GM18873 (cell line): ENCODE measurements around the gene BTBD9.

Source experiments
- ATAC-seq: cut with Tn5 transposase; IDR thresholded peaks from one replicate; pipeline ENCODE4 v1.9.1; 2021; ENCODE audit warnings: mild to moderate bottlenecking, moderate library complexity, moderate number of reproducible peaks; ENCODE audit not compliant: unreplicated experiment, low FRiP score

BTBD9 gene

DNA sequence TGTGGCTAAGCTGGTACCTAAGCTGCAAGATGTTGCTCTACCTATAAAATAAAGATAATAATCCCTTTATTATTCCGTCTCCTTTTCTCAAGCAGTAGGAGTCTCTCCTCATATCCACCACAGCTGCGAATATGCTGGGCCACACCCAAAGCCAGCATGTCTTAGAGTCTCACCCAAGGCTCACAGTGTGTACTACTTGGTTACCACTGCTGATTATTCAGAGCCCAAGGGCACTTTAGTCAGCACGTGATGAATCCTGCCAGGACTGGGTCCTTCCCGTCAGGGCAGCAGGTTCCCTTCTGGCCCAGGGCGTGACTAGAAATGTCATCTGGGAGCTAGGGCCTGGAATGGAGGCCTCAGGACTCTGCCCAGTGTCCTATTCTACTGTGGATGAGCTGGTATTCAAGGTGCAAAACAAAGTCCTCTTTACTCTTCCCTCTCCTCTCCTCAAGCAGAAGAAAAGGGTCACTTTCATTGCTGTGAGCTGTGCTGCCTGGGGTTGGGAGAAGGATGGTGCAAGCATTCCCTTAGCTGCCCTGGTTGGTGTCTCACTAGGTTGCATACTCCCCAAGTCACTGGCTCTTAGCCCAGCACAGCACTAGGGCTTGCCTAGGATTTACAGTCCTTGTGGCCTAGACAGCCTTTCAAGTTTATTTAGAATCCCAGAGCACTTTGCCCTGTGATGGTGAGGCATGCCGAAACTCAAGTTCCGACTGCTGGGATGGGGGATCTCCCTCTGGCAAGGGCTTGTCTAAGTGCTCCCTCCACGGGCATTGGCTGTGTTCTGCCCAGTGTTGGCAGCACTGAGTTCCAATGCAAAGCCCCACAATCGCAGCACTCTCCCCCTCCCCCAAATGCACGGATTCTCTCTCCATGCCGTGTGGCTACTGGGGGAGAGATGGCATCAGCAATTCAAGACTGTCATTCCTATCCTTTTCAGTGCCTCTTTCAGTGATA lies 320.2 kb downstream of the BTBD9 start:
- ATAC-seq: no peak

DNA sequence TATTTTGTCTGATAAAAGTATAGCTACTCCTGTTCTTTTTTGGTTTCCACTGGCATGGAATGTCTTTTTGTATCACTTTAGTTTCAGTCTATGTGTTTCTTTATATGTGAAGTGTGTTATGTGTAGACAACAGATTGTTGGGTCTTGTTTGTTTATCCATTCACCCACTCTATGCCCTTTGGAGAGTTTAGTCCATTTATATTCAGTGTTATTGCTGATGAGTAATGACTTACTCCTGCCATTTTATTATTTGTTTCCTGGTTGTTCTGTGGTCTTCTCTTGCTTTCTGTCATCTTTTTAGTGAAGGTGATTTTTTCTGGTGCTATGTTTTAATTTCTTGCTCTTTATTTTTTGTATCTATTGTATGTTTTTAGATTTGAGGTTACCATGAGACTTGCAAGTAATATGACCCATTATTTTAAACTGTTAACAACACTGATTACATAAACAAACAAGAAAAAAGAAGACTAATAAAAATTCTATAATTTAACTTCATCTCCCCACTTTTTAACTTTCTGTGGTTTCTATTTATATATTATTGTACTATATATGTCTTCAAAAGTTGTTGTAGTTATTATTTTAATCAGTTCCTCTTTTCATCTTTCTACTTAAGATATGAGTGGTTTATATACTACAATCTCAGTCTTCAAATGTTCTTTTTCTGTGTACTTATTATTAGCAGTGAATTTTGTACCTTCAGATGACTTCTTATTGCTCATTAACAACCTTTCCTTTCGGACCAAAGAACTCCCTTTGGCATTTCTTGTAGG lies 323.4 kb downstream of the BTBD9 start:
- ATAC-seq: no peak

DNA sequence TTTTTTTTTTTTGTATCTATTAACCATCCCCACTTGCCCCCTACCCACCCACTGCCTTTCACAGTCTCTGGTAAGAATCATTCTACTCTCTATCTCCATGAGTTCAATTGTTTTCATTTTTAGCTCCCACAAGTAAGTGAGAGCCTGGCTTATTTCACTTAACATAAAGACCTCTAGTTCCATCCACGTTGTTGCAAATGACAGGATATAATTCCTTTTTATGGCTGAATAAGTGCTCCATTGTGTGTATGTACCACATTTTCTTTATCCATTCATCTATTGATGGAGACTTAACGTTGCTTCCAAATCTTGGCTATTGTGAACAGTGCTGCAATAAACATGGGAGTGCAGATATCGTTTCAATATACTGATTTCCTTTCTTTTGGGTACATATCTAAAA lies 328.5 kb downstream of the BTBD9 start:
- ATAC-seq: no peak

DNA sequence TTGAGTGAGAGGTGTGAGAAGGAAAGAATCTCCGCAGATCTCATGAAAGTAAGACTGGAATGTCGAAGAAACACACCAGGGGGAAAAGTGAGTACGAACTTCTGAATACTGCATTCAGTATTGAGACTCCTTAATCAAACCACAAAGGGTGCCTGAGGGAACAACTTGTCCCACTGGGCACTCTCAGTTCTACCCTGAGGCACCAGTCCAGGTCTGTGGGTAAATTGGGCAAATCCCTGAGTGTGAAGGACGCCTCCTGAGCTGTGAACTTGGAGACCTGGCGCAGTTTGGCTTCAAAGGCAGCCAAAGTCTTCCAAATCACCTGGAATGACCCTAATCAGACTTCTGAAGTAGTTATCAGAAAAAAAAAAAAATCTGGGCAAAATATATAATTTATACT lies 329.7 kb downstream of the BTBD9 start:
- ATAC-seq: no peak

DNA sequence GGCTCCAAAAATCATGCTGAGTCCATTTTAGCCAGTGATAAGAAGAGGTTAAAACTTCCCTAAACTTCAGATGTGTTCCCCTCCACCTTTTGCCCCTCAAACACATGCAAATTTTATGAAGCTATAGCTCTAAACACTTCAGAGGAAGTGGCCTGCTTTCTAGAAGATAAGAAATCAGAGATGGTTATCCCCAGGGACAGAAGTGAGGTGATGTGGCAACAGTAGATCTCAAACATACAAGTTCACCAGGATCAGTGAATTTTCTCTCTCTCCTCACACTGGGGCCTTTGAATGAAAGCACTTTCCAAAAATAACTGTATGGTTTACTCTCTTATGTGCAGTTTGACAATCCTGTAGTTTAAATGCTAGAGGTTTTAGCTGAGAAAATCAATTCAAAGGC lies 332.0 kb downstream of the BTBD9 start:
- peak; percentile 67 for ATAC-seq

DNA sequence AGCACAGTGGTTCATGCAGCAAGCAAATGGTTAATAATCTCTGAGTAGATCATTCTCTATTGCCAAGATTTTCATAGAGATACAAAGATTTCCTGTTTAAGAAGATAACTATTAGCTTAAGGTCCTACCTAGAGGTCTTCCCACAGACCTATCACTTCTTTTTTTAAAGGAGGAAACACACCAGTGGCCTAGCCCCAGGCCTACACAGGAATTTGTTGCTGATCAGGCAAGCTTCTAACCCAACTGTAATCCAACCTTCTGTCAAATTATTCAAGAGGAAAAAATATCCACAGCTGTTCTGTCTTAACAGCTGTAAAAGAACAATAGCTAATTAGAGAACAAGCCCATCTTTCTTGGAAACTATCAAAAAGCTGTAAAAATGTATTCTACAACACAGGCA lies 332.8 kb downstream of the BTBD9 start:
- ATAC-seq: peak; percentile 49

DNA sequence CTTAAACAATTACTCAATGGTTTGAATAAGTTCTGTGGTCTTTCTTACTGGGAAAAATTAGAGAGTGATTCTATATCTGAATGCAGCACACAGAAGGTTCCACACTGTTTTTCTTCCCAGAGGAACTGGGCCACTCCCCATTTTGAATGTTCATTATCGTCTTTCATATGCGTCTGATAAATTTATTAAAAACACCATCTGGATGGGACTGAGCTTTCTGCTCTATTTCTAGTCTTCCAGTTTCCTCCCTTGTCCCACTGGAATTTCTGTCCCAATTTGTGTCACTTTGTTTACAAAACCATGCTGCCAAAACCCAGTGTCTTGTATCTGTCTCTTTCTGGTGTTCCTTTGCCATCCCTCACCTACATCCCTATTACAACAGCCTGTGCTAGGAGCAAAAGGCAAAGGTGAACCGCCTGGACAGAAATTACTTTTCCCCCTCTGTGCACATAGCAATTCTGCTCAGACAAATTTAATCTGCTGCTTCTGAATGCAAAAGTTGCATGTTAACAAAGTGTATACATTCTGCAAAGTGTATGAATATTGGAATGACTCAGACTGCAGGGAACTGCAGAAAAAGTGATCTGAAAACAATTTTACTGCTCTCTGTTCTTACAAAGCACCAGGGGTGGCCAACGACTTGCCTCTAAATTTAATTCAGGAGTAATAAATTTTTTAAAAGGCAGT lies 333.6 kb downstream of the BTBD9 start:
- ATAC-seq: peak; percentile 35

DNA sequence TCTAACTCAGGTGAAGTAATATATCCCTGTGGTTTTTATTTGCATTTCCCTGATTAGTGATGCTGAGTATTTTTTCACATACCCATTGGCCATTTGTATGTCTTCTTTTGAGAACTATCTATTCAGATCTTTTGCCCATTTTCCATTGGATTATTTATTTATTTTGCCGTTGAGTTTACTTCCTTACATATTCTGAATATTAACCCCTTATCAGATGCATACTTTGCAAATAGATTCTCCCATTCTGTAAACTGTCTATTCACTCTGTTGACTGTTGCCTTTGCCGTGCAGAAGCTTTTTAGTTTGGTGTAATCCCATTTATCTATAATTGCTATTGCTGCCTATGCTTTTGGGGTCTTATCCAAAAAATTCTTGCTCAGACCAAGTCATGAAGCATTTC lies 336.9 kb downstream of the BTBD9 start:
- no peak for ATAC-seq

DNA sequence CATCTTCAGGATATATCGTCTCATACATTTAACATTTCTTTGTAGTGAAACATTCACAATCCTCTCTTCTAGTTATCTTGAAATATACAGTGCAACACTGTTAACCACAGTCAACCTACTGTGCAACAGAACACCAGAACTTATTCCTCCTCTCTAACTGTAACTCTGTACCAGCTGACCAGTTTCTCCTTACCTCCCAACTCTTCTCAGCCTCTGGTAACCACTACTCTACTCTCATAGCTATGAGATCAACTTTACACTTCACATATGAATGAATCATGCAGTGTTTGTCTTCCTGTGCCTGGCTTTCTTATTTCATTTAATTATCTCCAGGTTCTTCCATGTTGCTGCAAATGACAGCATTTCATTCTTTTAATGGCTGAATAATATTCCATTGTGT lies 337.6 kb downstream of the BTBD9 start:
- ATAC-seq: no peak

DNA sequence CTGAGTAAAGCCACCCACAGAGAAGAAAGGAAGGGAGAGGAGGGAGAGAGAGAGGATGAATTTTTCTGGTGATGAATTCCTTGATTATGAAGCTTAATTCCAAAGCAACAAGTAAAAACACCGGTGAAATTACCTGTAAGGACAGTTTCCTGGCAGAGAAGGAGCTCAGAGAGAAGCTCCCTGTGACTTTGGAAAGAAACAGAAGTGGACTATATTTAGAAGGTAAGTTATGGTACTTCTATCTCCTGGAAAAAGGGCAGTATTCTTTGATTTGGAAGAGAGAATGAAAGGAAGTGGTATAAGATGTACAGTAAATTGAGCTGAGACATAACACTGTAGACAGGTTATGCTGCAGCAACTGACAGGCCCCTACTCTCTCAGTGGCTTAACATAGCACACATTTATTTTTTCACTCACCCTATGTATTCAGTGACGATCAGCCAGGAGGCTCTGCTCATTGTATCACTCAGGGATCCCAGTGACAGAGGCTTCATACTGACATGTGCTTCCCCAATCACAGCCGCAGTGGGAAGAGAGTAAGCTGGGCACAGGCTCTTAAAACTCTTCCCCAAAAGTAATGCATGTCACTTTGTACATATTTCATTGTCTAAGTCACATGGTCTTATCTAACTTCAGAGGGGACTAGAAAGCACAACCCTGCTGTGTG lies 349.5 kb downstream of the BTBD9 start:
- no peak for ATAC-seq

DNA sequence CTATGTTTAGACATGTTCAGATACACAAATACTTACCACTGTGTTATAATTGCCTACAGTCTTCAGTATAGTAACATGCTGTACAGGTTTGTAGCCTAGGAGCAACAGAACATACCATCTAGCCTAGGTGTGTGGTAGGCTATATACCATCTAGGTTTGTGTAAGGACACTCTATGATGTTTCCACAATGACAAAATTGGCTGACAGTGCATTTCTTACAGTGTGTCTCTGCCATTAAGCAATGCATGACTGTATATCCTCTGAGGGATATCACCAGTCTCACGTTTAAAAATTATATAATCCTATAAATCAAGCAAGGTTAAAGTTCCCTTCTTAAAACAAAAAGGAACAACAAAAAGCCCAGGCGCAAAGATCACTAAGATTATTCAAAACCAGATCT lies 352.2 kb downstream of the BTBD9 start:
- ATAC-seq: no peak

DNA sequence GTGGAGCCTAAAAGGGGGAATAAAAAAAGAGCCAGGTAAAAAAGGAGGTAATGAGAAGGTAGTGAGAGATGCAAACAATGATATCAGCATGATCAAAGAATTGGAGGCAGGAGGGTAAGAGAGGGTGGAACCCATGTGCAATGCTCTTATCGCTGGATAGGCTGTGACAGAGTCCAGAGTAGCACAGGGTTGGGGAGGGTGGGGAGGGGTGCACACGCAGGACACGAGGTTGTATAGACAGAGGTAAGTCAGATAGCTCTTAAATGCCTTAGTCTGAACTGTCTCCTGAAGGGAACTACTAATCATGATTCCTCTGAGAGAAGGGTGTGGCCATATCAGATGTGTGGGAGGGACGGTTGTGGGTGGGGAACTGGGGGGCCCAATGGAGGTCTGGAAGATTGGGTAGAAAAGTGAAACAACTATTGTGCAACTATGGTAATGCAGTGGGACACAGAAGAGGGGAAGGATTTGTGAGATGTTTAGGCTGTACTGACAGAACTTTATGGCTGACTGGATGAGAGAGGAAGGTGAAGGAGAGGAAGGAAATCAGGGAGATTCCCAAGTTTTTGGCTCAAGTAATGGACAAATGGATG lies 354.8 kb downstream of the BTBD9 start:
- ATAC-seq: no peak

DNA sequence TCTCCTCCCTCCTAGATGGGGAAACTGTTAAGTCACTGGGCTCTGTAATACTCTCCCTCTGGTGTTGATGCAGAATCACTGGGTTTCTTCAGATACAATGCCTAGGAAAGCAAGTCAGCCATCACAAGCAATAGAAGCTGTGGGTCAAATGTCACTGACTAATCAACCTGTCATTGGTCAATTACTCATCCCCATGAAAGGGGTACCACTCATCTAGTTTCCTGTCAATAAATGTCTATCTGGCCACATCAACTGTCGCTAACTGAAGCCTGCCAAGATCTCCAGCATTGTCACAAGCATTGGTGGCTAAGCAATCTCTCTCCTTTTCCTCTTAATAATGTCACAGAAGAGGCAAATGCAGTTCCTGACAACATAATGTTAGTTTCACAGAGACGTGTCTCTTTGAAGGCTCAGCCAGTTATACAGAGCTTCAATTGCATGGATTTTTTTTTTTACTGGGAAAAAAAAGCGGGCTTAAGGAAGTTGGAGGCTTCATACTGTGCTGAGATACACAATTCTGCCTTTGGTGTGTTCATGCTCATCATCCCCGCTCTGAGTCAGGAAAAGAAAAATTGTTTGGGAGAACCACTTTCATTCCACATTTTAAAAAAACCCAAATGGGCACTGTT lies 355.9 kb downstream of the BTBD9 start:
- ATAC-seq: no peak

DNA sequence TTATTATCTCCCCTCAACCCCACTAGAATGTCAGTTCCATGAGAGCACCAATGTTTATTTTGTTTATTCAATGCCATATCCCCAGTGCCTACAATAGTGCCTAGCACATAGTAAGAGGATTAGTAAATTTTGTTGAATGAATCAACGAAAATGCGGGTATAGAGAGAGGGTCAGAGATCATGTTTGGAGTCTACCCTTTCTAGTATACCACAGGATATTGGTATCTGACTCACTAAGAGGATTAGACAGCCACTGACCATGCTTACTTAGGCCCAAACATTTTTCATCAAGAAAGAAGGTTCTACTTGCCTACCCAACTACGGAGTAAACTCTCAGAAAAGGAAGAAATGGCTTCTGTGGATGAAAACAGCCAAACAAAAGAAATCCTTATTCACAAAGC lies 356.8 kb downstream of the BTBD9 start:
- no peak for ATAC-seq

DNA sequence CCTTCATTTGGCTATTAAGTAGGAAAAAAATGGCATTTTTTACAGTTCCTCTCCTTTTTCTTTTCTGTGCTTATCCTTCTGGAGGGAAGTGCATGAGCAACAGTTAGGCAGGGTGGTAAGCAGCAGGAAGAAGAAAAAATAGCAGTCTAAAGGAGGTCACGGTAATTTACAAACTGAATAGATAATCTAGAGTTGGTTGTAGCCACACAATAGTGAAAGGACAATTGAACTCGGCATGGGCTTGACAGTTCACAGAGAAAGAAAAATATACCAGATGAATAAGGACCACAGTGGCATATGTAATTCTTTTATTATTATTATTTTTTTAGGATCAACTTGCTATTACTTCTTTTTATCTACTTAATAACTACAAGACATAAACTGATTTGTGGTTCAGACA lies 358.6 kb downstream of the BTBD9 start:
- ATAC-seq: no peak

DNA sequence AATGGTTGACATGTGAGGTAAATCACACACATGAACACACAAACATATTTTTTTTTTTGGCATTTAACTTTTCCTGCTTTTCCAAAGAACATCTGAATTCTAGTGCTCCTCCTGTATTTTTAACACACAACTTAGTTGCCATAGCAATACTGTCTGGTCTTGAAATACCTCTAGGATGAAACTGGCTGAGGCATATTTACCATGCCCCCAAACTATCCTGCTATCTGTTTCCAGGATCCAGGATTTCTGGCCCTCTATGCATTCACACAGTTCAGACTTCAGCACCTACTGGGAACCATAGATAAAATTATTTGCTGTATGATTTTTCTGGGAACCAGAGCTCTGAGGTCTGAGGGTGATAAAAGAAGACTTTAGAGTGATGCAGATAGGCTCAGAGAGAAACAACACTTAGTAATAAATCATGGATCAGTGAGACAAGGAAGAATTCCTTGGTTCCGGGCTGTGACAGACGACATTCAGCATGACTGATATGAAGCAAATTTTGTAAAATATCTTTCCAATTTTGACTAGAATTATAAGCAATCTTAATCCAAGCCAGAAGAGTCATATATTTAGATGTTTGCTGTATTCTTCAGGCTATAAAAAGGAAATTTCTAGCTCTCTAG lies 359.7 kb downstream of the BTBD9 start:
- no peak for ATAC-seq

DNA sequence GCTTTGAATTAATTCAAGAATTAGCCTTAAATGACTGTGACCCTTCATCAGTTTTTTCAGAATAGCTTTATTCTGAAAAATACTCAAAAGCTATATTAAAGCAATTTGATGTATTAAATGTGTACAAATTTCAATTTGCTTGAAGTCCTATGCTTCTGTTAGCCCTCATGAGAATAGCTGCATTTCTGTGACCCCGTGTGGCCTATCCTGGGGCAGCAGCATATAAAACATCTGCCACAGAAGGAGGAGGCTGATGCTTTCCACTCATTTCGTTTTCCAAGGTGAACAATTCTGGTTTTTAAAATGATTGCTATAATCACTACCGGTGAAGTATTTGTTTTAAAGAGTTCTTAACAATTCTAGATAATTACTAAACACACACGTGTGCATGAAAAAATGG lies 360.3 kb downstream of the BTBD9 start:
- ATAC-seq: no peak

DNA sequence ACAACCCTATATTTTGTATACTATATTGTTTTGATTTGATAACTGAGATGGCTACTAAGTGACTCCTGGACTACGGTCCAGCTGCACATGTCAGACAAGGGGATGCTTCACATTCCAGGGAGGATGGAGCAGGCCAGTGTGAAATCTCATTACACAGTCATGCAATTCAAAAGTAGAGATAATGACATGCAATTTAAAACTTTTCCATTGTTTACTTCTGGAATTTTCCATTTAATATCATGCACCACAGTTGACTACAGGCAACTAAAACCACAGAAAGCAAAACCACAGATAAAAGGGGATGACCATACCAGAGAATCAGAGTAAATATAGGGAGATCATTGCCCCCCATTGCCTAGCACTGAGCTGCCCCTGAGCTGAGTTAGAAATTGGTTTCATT lies 366.4 kb downstream of the BTBD9 start:
- no peak for ATAC-seq

DNA sequence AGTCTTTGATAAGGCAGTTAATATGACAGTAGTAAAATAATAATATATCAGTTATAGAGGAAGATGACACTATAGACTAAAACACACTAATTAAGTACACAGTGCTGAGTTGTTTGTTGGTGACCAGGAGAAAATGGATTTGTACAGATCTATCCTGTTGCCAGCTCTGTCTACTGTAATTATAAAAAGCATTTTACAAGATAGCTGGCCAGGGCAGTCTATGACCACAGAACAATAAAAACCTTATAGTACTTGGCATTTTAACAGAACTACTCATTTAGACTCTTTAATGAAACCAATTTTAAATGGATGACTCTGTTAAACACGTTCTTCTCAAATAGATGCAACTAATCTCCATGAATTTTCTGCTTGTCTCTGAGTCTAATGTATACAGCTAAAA lies 367.5 kb downstream of the BTBD9 start:
- ATAC-seq: no peak
